K562 (cell line): ENCODE results near the gene FCHSD1. TPM values are rescaled to one million over a fixed set of nuclear protein-coding genes. Genes with fewer than 3 reads are reported as not detected.
A peak's percentile ranks its signal among the peaks of the same experiment; 100 is the strongest.

Experiments used
- ASH1L ChIP-seq: fragments of 450-650 bp; IDR thresholded peaks from 2 replicates; pipeline ENCODE4 v1.6.1; 2018; ENCODE audit warnings: borderline replicate concordance, mild to moderate bottlenecking, low read depth; ENCODE audit not compliant: partially characterized antibody
- ATF1 ChIP-seq, 2 experiments: fragments of 450-650 bp in 1 of 2; IDR thresholded peaks; 2 replicates each; pipeline ENCODE4 v1.6.1; 2016; ENCODE audit warnings: missing compliant biosample characterization in 1 of 2, missing genetic modification characterization in 1 of 2
- C11orf30 ChIP-seq: fragments of 450-650 bp; IDR thresholded peaks from 2 replicates; pipeline ENCODE4 v1.6.1; 2016; ENCODE audit warnings: low read depth, mild to moderate bottlenecking
- CBX3 ChIP-seq, 2 experiments: IDR thresholded peaks; 1 replicate in 1 of 2; 2 replicates in 1 of 2; pipeline ENCODE4 v1.6.1; 2012; ENCODE audit warnings: inconsistent platforms in 2 of 2, low read length in 2 of 2, borderline replicate concordance in 1 of 2, control low read depth in 1 of 2
- CHD1 ChIP-seq: fragments of 200-600 bp; sonication (generic); IDR thresholded peaks from one replicate; pipeline ENCODE4 v1.6.1; 2012; ENCODE audit warnings: mild to moderate bottlenecking, moderate library complexity, low read length, inconsistent platforms
- DPF2 ChIP-seq: fragments of 450-650 bp; IDR thresholded peaks from 2 replicates; pipeline ENCODE4 v1.6.1; 2016
- EP300 ChIP-seq: IDR thresholded peaks from 2 replicates; pipeline ENCODE4 v1.6.1; 2012; ENCODE audit warnings: low read length, improper control_type of control experiment
- FOS ChIP-seq: IDR thresholded peaks from 3 replicates; pipeline ENCODE4 v1.6.1; 2011; ENCODE audit not compliant: insufficient read length; ENCODE audit errors: extremely low read depth
- HDAC2 ChIP-seq: fragments of 450-650 bp; IDR thresholded peaks from 2 replicates; pipeline ENCODE4 v1.6.1; 2016; ENCODE audit warnings: mild to moderate bottlenecking
- NCOA4 ChIP-seq: fragments of 450-650 bp; IDR thresholded peaks from 2 replicates; pipeline ENCODE4 v1.6.1; 2018; ENCODE audit warnings: mild to moderate bottlenecking; ENCODE audit not compliant: partially characterized antibody
- RBM25 ChIP-seq: fragments of 200-400 bp; formaldehyde crosslinking; IDR thresholded peaks from 2 replicates; pipeline ENCODE4 v1.6.1; 2018; ENCODE audit warnings: low read length, low read depth, moderate library complexity; ENCODE audit not compliant: severe bottlenecking
- SMARCE1 ChIP-seq: fragments of 450-650 bp; IDR thresholded peaks from 2 replicates; pipeline ENCODE4 v1.7.1; 2016; ENCODE audit warnings: mild to moderate bottlenecking
- STAG1 ChIP-seq: sonication (generic); formaldehyde crosslinking; IDR thresholded peaks from 2 replicates; pipeline ENCODE4 v1.5.0; 2020; ENCODE audit warnings: missing genetic modification reagents, borderline replicate concordance
- STAT5A ChIP-seq: IDR thresholded peaks from 2 replicates; pipeline ENCODE4 v1.6.1; 2012; ENCODE audit warnings: low read length, inconsistent platforms, borderline replicate concordance
- TCF7L2 ChIP-seq: fragments of 150-350 bp; IDR thresholded peaks from 2 replicates; pipeline ENCODE4 v1.6.1; 2016; ENCODE audit warnings: low read depth, mild to moderate bottlenecking, low read length, moderate library complexity
- U2AF2 ChIP-seq: fragments of 200-400 bp; formaldehyde crosslinking; optimal IDR thresholded peaks from 2 replicates; pipeline ENCODE3; 2017; ENCODE audit warnings: low read depth, mild to moderate bottlenecking, low read length
- ZNF174 ChIP-seq: fragments of 250-450 bp; sonication (Bioruptor Pico); IDR thresholded peaks from 2 replicates; pipeline ENCODE4 v1.4.0; 2020; ENCODE audit warnings: mild to moderate bottlenecking
- ZNF311 ChIP-seq: fragments of 250-450 bp; sonication (Bioruptor Pico); IDR thresholded peaks from 2 replicates; pipeline ENCODE4 v1.4.0; 2020; ENCODE audit warnings: mild to moderate bottlenecking, moderate library complexity
- ZZZ3 ChIP-seq: fragments of 450-650 bp; IDR thresholded peaks from 2 replicates; pipeline ENCODE4 v1.6.1; 2016; ENCODE audit warnings: antibody characterized with exemption, mild to moderate bottlenecking, moderate library complexity
- polyA plus RNA-seq, 8 experiments: library from polyadenylated mRNA; depleted of rRNA in 4 of 8; stranded (reverse) in 5 of 8; unstranded in 3 of 8; fragments of >200 nt; fragmentation: Nextera tagmentation in 2 of 8; fragmentation: Illumina TruSeq in 1 of 8; extraction: Ambion mirVana in 2 of 8; extraction: Trizol in 1 of 8; gene quantifications; 2 replicates each; pipeline versions ENCODE4 v1.2.1 to v1.2.3, GENCODE V29; 2011 to 2014; ENCODE audit warnings: inconsistent platforms in 1 of 8, missing spikeins in 1 of 8
- total RNA-seq, 7 experiments: library from RNA; depleted of rRNA in 6 of 7; stranded (reverse); fragments of >200 nt in 6 of 7; fragmentation: Illumina TruSeq in 2 of 7; extraction: Trizol in 2 of 7; gene quantifications; 2 replicates each; pipeline versions ENCODE4 v1.2.1 to v1.2.3, GENCODE V29; 2011 to 2021; ENCODE audit warnings: low replicate concordance in 1 of 7
- TF ChIP-seq, protein P1 (sequence below): fragments of 250-450 bp; sonication (Bioruptor Pico); IDR thresholded peaks from 2 replicates; pipeline ENCODE4 v1.4.0; 2020; ENCODE audit warnings: mild to moderate bottlenecking, moderate library complexity, borderline replicate concordance
- TF ChIP-seq, protein P2 (sequence below): sonication (generic); IDR thresholded peaks from 2 replicates; pipeline ENCODE4 v1.6.1; 2016
- TF ChIP-seq, protein P3 (sequence below): fragments of 450-650 bp; IDR thresholded peaks from 2 replicates; pipeline ENCODE4 v1.6.1; 2016; ENCODE audit warnings: missing biosample characterization, missing genetic modification characterization
- TF ChIP-seq, protein P4 (sequence below), 2 experiments: fragments of 450-650 bp in 1 of 2; sonication (generic) in 1 of 2; formaldehyde crosslinking in 1 of 2; IDR thresholded peaks in 1 of 2; conservative IDR thresholded peaks in 1 of 2; 2 replicates each; pipeline versions ENCODE4 v1.6.1 to v1.8.1; 2016 to 2023; ENCODE audit warnings: mild to moderate bottlenecking in 2 of 2, moderate library complexity in 2 of 2, inconsistent platforms in 1 of 2, missing genetic modification reagents in 1 of 2
- TF ChIP-seq, protein P5 (sequence below): fragments of 250-450 bp; sonication (Bioruptor Pico); IDR thresholded peaks from 2 replicates; pipeline ENCODE4 v1.9.0; 2021; ENCODE audit warnings: mild to moderate bottlenecking

Gene FCHSD1
- total and polyA plus RNA-seq, 9 of the 15 experiments (the other 6 are each of a cell fraction or from before 2014, with no cell fraction given) = 0.35 to 37.5 (median 13.6) TPM

DNA sequence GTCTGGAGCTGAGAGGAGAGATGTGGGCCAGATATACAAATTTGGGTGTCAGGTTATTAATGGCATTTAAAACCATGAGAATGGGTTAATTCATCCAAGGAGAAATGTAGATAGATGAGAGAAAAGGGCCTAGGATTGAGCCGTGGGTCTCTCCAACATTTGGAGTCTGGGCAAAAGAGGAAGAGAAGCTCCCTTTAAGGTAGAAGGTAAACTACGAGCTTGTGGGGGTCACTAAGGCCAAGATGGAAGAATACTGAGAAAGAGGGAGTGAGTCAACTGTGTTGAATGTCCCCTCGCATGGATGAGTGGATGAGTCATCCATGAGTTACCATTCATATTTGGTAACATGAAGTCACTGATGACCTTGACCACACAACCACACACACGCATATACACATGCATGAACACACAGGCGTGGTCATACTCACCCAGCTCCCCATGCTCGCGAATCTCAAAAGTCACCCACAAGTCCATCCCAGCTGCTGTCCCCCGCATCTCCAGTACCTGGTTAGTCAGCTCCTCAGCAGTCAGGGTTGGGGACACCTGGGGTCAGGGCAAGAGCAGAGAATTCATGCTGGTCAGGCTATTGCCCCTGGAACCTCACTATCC lies 6.8 kb upstream of the FCHSD1 start (continued):
- TF ChIP-seq CBX3 (IDR thresholded peaks at IDR 0.05; ENCODE audit: borderline replicate concordance in 1 of 2, low read length in 2 of 2) = peak in 1 of 2 experiments; percentile 19; a peak in 1 of 3 replicates
- TF ChIP-seq SMARCE1 = peak; percentile 74; the same call in 1 of the 2 replicates
- TF ChIP-seq, protein P1, sequence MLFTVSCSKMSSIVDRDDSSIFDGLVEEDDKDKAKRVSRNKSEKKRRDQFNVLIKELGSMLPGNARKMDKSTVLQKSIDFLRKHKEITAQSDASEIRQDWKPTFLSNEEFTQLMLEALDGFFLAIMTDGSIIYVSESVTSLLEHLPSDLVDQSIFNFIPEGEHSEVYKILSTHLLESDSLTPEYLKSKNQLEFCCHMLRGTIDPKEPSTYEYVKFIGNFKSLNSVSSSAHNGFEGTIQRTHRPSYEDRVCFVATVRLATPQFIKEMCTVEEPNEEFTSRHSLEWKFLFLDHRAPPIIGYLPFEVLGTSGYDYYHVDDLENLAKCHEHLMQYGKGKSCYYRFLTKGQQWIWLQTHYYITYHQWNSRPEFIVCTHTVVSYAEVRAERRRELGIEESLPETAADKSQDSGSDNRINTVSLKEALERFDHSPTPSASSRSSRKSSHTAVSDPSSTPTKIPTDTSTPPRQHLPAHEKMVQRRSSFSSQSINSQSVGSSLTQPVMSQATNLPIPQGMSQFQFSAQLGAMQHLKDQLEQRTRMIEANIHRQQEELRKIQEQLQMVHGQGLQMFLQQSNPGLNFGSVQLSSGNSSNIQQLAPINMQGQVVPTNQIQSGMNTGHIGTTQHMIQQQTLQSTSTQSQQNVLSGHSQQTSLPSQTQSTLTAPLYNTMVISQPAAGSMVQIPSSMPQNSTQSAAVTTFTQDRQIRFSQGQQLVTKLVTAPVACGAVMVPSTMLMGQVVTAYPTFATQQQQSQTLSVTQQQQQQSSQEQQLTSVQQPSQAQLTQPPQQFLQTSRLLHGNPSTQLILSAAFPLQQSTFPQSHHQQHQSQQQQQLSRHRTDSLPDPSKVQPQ (CRISPR knock-in tag) = no peak
- TF ChIP-seq FOS = peak; percentile 62
- TF ChIP-seq, protein P2, sequence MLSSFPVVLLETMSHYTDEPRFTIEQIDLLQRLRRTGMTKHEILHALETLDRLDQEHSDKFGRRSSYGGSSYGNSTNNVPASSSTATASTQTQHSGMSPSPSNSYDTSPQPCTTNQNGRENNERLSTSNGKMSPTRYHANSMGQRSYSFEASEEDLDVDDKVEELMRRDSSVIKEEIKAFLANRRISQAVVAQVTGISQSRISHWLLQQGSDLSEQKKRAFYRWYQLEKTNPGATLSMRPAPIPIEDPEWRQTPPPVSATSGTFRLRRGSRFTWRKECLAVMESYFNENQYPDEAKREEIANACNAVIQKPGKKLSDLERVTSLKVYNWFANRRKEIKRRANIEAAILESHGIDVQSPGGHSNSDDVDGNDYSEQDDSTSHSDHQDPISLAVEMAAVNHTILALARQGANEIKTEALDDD = peak; percentile 55; the same call in 1 of the 2 replicates
- TF ChIP-seq, protein P3, sequence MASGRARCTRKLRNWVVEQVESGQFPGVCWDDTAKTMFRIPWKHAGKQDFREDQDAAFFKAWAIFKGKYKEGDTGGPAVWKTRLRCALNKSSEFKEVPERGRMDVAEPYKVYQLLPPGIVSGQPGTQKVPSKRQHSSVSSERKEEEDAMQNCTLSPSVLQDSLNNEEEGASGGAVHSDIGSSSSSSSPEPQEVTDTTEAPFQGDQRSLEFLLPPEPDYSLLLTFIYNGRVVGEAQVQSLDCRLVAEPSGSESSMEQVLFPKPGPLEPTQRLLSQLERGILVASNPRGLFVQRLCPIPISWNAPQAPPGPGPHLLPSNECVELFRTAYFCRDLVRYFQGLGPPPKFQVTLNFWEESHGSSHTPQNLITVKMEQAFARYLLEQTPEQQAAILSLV (tag) = no peak
- peak; percentile 39; the same call in 1 of the 2 replicates for TF ChIP-seq STAT5A
- no peak for TF ChIP-seq U2AF2
- no peak for TF ChIP-seq ZNF174 (CRISPR knock-in tag)
- TF ChIP-seq ZNF311 = no peak
- no peak for TF ChIP-seq RBM25
- no peak for TF ChIP-seq TCF7L2
- TF ChIP-seq, protein P4, sequence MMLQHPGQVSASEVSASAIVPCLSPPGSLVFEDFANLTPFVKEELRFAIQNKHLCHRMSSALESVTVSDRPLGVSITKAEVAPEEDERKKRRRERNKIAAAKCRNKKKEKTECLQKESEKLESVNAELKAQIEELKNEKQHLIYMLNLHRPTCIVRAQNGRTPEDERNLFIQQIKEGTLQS (IDR thresholded peaks at IDR 0.05) = peak; percentile 98
- TF ChIP-seq, protein P4 (CRISPR knock-in tag; conservative IDR thresholded peaks at IDR 0.05) = peak; percentile 78; the same call in 1 of the 2 replicates
- TF ChIP-seq, protein P5, sequence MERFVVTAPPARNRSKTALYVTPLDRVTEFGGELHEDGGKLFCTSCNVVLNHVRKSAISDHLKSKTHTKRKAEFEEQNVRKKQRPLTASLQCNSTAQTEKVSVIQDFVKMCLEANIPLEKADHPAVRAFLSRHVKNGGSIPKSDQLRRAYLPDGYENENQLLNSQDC = no peak
- TF ChIP-seq C11orf30 = no peak
- no peak for TF ChIP-seq NCOA4
- TF ChIP-seq STAG1 (CRISPR knock-in tag) = no peak
- no peak for TF ChIP-seq CHD1
- TF ChIP-seq HDAC2 = no peak
- TF ChIP-seq EP300 = peak; percentile 29; the same call in 1 of the 2 replicates
- no peak for TF ChIP-seq ASH1L
- TF ChIP-seq ATF1 (CRISPR knock-in tag; IDR thresholded peaks at IDR 0.05) = no peak
- TF ChIP-seq ATF1 (tag; IDR thresholded peaks at IDR 0.05) = peak; percentile 35
- TF ChIP-seq DPF2 = peak; percentile 69
- no peak for TF ChIP-seq ZZZ3
